GM18507 (cell line): Measurements from ENCODE around the gene DMC1.
"Not testable (repeated sequence)": the region's sequence is repeated elsewhere in the genome, so short reads cannot be mapped to it uniquely, and the experiment has no call there.

Experiments
- DNase-seq: peaks from one replicate; pipeline ENCODE4 v3.0.0; 2011; ENCODE audit warnings: low read depth; ENCODE audit not compliant: insufficient read length; ENCODE audit errors: extremely low spot score
- FAIRE-seq: peaks from 2 replicates; lab custom pipeline; 2011; peaks lifted over from hg19 to GRCh38; lab: Jason Lieb, UNC

DMC1 gene

DNA sequence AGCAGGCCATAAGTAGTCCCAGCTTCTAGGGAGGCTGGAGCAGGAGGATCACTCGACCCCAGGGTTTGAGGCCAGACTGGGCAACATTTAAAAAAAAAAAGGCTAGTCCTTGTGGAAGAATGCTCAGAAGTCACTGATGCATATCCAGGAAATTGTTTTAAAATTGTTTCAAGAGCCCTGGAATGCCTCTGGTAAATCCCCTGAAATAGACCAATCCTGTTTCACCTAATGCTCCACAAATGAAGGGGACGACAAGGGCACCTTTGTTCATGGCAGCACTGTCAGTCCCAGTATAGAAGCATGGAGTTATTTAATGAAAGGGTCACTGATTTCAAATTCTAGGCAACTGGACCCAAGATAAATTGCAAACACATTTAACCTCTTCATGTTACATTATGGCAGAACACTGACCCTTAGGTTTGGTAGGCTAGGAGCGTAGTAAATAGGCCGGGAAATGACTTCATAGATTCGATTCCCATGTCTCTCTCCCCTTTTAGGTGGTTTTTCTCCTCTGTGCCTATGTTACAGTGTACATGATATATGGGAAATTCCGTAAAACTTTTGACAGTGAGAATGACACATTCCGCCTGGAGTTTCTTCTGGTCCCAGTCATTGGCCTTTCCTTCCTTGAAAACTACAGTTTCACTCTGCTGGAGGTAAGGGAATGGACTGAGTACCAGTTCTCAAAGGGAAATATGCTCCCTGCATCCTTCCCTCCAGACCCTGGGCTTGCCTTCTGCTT, 90.7 kb downstream of the DMC1 start:
- DNase-seq: no peak
- FAIRE-seq: no peak

DNA sequence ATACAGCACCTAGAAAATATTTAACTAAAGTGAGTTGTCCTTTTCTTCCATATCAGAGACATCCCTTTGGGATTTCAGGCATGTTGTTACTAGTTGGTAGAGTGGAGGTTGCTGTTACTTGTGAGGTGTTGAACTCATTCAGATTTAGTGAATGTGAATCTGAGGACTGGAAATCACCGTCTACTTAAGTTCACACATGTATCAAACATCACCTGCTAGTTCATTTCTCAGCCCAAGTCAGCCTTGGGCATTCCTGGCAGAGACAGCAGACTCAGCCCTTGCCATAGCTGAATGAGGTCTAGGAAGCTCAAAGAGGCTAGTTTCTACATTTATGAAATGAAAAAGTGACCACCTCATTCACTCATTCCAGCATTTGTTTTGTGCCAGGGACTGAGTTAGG, 92.4 kb downstream of the DMC1 start:
- no peak for DNase-seq

DNA sequence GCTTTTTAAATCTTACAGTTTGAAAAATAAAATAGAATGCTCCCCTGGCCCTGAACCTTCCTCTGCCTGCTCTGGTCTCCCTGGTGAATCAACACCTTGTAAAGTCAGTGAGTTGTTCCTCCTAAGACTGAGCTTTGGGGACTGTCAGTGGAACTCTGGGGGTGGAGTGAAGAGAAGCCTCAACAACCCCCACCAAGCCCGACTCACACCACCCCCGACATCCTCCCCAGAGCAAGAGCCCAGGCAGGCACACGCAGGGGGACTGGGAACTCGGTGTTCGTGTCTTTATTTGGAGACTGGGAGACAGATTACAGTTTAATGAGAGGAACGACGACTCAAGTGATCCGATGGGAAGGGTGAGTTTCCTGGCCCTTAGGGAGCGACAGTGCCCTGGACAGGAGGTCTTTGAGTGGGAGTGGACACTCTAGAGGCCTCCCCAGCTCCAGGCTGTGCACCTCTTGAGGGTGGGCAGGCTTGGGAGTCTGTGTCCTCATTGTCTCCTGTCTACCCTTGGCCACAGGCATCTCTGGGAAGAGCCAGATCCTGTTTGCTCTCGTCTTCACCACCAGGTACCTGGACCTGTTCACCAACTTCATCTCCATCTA, 95.9 kb downstream of the DMC1 start:
- FAIRE-seq (no peak), DNase-seq (no peak)

More for the DNA sequence above, 92.4 kb downstream of the DMC1 start:
- FAIRE-seq: no peak

DNA sequence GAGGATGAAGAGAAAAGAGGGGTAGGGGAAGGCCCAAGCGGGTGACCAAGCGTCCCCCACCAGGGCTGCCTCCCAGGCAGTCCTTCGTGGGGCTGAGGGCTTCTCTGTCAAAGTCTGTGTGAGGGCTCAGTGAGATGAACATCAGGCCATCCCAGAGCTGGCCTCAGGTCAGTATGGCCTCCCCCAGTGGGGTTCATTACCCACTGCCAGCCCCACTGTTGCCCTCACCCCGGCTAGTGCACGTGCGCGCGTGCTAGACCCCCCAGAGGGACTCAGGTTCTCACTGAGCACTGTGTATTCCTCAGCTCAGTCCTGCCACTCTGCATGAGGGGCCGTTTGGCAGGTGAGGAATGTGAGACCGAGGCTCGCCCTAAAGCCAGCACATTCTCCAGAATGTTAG, 98.7 kb downstream of the DMC1 start:
- FAIRE-seq (no peak), DNase-seq (no peak)

DNA sequence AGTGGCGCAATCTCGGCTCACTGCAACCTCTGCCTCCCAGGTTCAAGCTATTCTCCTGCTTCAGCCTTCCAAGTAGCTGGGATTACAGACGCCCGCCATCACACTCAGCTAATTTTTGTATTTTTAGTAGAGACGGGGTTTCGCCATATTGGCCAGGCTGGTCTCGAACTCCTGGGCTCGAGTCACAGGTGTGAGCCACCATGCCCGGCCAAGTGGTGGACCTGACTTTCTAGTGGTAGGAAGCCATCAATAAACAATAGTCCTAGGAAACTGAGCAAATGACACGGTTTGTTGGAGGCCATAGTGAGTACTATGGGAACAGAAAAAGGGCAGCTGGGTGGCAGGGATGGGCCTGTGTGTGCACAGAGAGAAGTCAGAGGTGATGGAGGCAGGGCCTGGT, 99.8 kb downstream of the DMC1 start:
- FAIRE-seq: not testable (repeated sequence)

DNA sequence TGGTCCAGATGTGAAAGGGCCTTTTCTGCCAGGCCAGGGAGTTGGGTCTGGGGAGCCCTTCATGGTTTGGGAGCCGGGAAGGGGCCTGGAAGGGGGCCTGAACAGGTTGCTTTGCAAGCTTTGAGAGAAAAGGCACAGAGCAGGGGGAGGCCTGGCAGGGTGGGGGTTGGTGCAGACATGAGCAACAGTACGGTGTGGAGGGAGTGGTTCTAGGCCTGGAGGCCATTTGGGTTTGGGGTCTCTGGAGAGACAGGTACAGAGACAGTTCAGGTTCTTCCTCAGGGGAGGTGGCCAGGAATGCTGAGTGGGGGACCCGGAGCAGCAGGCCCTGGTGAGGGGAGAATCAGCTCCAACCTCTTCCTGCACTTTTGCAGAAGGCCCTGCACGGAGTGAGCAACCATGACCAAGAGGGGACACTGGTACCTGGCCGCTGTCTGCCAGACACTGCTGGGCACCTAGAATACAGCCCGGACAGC, 100.6 kb downstream of the DMC1 start:
- DNase-seq (no peak), FAIRE-seq (no peak)

More for the DNA sequence above, 99.8 kb downstream of the DMC1 start:
- not testable (repeated sequence) for DNase-seq
